G401.6 (cell line): Measurements from ENCODE around the gene FAM234A.
A peak's percentile ranks its signal among the peaks of the same experiment; 100 is the strongest.
"Not testable (repeated sequence)": the region's sequence is repeated elsewhere in the genome, so short reads cannot be mapped to it uniquely, and the experiment has no call there.

Experiments
- FAIRE-seq: peaks from 2 replicates; lab custom pipeline; 2012; peaks lifted over from hg19 to GRCh38; lab: Jason Lieb, UNC

Gene FAM234A, protein sequence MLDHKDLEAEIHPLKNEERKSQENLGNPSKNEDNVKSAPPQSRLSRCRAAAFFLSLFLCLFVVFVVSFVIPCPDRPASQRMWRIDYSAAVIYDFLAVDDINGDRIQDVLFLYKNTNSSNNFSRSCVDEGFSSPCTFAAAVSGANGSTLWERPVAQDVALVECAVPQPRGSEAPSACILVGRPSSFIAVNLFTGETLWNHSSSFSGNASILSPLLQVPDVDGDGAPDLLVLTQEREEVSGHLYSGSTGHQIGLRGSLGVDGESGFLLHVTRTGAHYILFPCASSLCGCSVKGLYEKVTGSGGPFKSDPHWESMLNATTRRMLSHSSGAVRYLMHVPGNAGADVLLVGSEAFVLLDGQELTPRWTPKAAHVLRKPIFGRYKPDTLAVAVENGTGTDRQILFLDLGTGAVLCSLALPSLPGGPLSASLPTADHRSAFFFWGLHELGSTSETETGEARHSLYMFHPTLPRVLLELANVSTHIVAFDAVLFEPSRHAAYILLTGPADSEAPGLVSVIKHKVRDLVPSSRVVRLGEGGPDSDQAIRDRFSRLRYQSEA

DNA sequence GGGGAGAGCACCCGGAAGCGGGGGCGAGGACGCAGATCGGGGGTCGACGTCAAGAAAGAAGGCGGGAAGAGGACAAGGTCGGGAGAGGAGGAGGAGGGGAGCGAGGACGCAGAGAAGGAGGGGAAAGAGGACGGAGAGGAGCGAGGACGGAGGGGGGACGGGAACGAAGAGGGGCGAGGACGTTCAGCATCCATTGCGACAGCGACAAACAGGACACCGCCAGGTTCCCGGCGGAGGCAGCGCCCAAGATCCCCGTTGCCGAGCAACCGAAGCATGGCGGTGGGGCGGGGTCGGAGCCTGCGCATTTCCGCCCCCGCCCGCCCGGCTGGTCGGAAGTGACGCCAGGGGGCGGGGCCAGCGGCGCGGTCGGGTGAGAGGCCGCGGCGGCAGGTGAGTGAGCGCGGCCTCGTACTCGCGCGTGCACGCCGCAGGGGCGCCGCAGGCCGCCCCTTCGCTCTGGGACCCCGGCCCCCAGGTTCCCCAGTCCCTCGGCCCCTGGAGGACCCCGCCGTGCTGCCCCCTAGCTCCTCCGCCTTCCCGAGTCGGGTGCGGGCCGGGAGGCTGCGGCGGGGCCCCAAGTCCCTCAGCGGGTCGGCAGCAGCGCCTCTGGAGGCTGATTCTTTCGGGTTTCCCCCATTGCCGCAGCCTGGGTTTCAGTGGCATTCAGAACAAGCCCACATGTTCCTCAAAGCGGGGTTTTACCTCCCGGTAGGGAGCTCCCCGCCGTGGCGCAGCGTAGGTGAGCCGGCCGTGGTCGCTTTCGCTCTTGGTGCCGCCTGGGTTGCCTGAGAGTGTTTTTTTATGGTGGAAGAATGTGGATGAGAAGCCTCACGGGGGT lies at the start of gene FAM234A:
Gene FAM234A (plus strand): TSS at position 354 of the 838 bp plus-strand sequence. CDS start 19,593 bp downstream, outside the sequence.
- no peak for FAIRE-seq

DNA sequence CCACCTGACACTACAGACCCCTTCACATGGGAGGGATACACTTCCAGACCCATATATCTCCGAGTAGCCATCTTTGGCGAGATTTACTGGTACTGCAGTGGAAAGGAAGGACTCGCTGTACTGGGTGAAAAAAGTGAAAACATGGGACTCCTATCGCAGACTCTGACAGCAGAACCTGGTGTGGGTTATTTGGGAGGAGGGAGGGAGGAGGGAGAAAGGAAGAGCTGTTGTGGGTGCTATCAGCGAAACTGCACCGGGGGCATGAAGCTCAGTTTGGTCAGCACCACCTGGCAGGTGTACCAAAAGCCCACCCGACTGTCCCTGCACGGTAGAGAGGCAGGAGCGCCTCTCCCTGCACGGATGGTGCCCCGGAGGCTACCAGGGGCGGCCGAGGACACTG lies 49.4 kb upstream of the FAM234A start:
- FAIRE-seq: no peak

DNA sequence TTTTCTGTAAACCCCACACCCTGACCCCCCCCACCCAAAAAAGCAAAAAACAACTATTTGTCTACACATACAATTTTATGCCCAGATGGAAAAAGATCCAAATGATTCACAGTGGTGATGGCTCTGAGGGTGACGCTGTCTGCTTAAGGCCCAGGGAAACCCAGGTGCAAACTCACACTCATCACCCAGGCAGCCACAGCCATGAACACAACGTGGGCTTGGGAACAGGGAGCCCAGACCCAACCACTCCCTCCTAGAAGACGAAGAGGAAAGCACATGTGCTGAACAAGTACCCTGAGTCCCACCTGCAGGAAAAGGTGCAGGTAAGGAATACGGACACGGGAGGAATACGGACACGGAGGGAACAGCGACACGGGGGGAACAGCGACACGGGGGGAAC lies 48.9 kb upstream of the FAM234A start:
- FAIRE-seq: no peak

GRCh38 chr16:187330-187729 lies 47.3 kb upstream of the FAM234A start:
- FAIRE-seq: no peak

- FAIRE-seq: no peak
These were observed 45.9 kb upstream of the FAM234A start for GRCh38 chr16:188674-189073.

- FAIRE-seq: no peak
These were observed 44.9 kb upstream of the FAM234A start for GRCh38 chr16:189604-190186.

DNA sequence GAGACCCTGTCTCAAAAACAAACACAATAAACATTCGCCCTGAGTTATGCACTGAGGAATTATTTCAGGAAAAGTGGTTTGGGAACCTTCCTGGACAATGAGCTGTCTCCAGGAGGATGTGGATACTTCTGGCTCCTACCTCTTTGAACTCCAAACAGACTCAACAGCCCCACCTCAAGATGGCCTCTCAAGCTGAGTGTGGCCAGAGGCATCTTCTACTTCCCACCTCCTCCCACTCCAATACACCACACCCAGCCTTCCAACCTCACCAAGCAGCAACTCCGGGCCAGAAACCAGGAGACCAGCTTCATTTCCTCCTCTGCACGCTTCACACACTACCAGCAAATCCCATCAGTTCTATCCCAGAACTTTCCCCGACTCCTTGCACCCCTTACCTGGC lies 42.8 kb upstream of the FAM234A start:
- FAIRE-seq: no peak

- FAIRE-seq: no peak
These were observed 41.9 kb upstream of the FAM234A start for GRCh38 chr16:192686-193085.

DNA sequence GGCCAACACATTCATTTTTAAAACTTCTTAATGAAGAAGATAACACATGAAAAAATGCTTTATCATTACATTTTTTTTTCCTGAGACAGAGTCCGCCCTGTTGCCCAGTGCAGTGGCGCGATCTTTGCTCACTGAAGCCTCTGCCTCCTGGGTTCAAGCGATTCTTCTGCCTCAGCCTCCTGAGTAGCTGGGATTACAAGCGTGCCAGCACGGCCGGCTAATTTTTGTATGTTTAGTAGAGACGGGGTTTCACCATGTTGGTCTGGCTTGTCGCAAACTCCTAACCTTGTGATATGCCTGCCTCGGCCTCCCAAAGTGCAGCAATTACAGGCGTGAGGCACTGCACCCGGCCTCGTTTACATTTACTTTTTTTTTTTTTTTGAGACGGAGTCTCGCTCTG lies 41.2 kb upstream of the FAM234A start:
- FAIRE-seq: no peak

DNA sequence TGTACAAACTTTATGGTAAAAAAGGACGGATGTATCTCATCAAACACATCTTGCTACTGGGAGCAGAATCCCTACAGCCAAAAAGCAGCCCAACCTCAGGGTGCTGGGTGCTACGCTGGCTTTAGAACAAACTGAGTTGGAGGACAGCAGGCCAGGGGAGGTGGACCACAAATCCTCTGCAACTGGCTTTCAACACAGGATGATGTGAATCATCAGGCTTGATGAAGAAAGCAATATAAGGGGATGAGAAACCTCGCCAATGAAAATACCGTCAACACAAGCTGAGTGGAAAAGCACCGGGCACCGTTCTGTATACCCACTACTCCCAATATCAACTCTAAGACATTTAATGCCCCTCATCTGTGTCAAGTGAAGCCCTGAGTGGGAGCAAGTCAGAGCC lies 40.1 kb upstream of the FAM234A start:
- FAIRE-seq: no peak

GRCh38 chr16:200388-200787 lies 34.2 kb upstream of the FAM234A start:
- FAIRE-seq: no peak

GRCh38 chr16:203246-203645 lies 31.4 kb upstream of the FAM234A start:
- no peak for FAIRE-seq

GRCh38 chr16:204046-204445 lies 30.6 kb upstream of the FAM234A start:
- not testable (repeated sequence) for FAIRE-seq

DNA sequence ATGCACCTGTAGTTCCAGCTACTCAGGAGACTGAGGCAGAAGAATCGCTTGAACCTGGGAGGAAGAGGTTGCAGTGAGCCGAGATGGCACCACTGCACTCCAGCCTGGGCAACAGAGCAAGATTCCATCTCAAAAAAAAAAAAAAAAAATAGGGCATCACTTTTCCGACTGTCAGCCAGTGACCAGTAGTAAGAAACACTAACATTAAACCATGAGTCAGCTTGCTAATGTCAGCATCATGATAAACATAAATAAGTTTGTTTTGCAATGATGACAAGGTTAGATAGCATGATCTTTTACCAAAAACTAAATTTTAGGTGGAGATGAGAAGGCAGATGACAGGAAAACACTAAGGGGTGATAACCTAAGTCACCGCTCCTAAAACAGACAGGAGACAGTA lies 25.3 kb upstream of the FAM234A start:
- FAIRE-seq: not testable (repeated sequence)

GRCh38 chr16:211631-212180 lies 22.9 kb upstream of the FAM234A start:
- FAIRE-seq: not testable (repeated sequence)

- FAIRE-seq: no peak
These were observed 21.6 kb upstream of the FAM234A start for GRCh38 chr16:212999-213398.

DNA sequence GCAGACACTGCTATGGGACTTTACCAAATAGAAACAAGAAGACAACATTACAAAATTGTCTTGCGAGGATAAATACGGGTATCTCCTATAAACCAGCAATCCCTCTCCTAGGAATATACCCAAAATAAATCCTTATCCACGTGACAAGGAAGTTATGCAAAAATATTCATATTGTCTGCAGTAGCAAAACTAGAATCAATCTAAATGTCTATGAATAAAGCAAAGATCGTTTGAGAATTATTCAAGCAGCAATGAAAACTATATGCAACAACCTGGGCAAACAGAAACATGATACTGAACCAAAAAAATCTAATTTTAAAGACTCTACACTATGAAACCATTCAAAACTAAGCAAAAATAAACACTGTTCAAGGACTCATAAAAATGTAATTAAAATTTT lies 14.6 kb upstream of the FAM234A start:
- FAIRE-seq: no peak

DNA sequence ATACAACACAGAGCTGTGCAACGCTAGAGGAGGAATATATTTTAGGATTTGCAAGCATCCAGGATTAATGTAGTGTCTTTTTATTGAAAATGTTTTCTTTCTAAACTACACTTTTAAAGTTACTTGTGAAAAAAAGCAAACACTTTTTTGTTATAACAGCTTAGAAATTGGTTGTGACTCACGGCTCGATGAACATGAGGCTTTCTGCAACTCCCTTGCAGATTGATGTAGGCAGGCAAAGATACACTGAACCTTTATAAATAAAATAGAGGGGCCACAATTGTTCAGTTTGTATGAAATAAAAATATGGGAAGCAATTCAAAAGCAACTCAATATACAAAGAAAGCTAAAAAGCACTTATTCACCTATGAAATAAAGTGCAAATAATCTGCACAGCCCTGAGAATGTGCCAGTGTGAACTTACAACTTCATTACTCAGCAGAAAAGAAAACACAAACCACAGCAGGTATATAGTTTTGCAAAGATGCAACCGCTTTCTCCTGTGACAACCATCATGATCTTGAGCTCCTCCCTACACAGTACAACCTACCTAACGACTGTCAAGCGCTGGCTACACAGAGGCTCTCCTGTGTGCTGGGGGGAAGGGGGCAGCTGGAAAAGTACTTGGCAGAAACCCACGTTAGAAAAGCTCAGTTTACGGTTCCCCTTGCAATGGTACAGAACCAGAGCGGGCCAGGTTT lies 6.3 kb upstream of the FAM234A start:
- FAIRE-seq: no peak

DNA sequence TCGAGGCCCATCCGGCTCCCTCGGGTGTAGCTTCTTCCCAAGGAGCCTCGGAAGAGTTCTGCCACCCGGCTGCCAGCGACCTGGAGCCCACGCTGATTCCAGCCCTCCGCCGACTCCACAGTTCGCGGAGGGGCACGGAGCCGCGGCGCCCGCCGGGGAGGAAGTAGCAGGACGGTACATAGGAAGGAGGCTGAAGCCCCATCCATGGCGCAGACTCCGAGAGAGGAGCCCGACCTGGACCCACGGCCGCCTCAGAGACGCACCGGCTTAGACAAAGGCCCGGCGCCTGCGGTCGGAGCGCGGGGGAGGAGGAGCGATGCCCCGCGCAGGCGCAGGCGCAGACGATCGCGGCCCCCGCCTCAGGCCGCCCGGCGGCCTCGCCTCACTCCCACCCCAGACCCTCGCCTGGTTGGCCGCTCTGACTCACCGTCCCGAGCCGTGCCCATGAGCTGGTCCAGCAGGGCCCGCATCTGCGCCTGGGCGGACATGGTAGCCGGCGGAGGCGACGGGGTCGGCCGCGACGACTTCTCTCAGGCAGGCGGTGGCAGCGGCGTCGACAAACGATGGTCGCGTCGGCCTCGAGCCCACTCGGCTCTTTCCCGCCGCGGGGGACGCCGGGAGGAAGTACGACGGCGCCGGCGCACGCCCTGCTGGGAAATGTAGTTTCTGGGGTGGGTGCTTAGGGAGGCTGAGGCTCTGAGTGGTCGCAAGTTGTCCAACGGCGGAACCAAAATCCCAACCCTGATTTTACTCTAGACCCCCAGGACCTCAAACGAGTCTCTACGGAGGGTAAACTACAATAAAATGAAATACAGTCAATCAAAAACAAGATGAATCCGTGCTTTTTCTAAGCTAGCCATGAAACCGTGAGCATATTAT lies 5.5 kb upstream of the FAM234A start, which contains the start of gene LUC7L:
Gene LUC7L (minus strand): TSS at position 598 of the 879 bp plus-strand sequence. CDS start 110 bp downstream, at position 488.
- FAIRE-seq: peak; percentile 50

DNA sequence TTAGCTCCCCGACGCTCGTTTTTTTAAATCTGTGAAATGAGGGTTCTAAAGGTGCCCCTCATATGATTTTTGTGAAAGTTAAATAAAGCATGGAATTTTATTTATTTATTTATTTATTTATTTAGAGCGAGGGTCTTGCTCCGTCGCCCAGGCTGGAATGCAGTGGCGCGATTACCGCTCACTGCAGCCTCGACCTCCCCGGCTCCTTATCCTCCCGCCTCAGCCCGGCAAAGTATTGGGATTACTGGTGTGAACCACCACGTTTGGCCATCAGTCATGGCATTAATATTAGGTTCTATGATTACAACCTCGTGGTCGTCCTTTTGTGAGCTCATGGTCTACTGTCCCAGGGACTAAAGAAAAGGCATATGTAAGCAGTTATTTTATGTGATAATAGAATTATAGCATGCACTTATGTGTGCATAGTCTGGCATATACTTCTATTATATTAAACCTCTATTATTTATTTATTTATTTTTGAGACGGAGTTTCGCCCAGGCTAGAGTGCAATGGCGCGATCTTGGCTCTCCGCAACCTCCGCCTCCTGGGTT lies 4.8 kb upstream of the FAM234A start:
- FAIRE-seq: no peak
